Posterior cingulate gyrus (tissue), 11 donors: ENCODE measurements around the gene ZBED5.
A peak's percentile ranks its signal among the peaks of the same experiment; 100 is the strongest.

Experiments
- DNase-seq, 10 donors: peaks; one replicate each; pipeline versions ENCODE4 v3.0.0 to v3.0.0-alpha.2; 2020 to 2021; ENCODE audit warnings: mixed read lengths in 3 of 10
- intact Hi-C: fragments of 100-400 bp; cut with DNase I; formaldehyde crosslinking; loops from one replicate; pipeline ENCODE4 v1.15.1; 2023

The ZBED5 gene

GRCh38 chr11:10881892-10882291 lies 24.0 kb upstream of the ZBED5 start:
- intact Hi-C loops: no loop called here

GRCh38 chr11:10878408-10879214 lies 20.8 kb upstream of the ZBED5 start:
- intact Hi-C loops: no loop called here
- DNase-seq: no peak

More at GRCh38 chr11:10881892-10882291, 24.0 kb upstream of the ZBED5 start:
- no peak for DNase-seq

- DNase-seq: no peak
- intact Hi-C loops: no loop called here
Observed at GRCh38 chr11:10876158-10876557, 18.3 kb upstream of the ZBED5 start.

- intact Hi-C loops: no loop called here
Observed at GRCh38 chr11:10875430-10876021, 17.7 kb upstream of the ZBED5 start.

GRCh38 chr11:10872097-10872496 lies 14.2 kb upstream of the ZBED5 start:
- intact Hi-C loops: no loop called here

More at GRCh38 chr11:10875430-10876021, 17.7 kb upstream of the ZBED5 start:
- no peak for DNase-seq

GRCh38 chr11:10868352-10868751 lies 10.5 kb upstream of the ZBED5 start:
- DNase-seq: no peak
- intact Hi-C loops: no loop called here

More at GRCh38 chr11:10872097-10872496, 14.2 kb upstream of the ZBED5 start:
- DNase-seq: no peak

GRCh38 chr11:10866893-10867331 lies 9.1 kb upstream of the ZBED5 start:
- DNase-seq: no peak
- intact Hi-C loops: no loop called here

- DNase-seq: no peak
- intact Hi-C loops: no loop called here
Observed at GRCh38 chr11:10865837-10866270, 8.0 kb upstream of the ZBED5 start.

- intact Hi-C loops: no loop called here
Observed at GRCh38 chr11:10864688-10865087, 6.8 kb upstream of the ZBED5 start.

GRCh38 chr11:10862446-10862845 lies 4.6 kb upstream of the ZBED5 start:
- intact Hi-C loops: no loop called here
- DNase-seq: no peak

More at GRCh38 chr11:10864688-10865087, 6.8 kb upstream of the ZBED5 start:
- no peak for DNase-seq

GRCh38 chr11:10861799-10862198 lies 3.9 kb upstream of the ZBED5 start:
- intact Hi-C loops: no loop called here

GRCh38 chr11:10861047-10861446 lies 3.2 kb upstream of the ZBED5 start:
- DNase-seq: no peak
- intact Hi-C loops: no loop called here

More at GRCh38 chr11:10861799-10862198, 3.9 kb upstream of the ZBED5 start:
- DNase-seq: no peak

GRCh38 chr11:10858439-10859325 lies 829 bp upstream of the ZBED5 start:
- peak; percentile 58 to 95 (median 74) for DNase-seq
- intact Hi-C loops: loop anchor here (5.0 kb wide), 1 partner anchor 74 kb away; no protein-coding TSS in a partner anchor

GRCh38 chr11:10857459-10857708 lies 469 bp downstream of the ZBED5 start:
- intact Hi-C loops: loop anchor here (1.0 to 5.0 kb wide), 3 partner anchors 49 to 107 kb away; partner anchors contain the start of genes CTR9 and EIF4G2
- DNase-seq: peak in 4 of 10 donors; percentile 12 to 25 (median 13)

GRCh38 chr11:10856689-10857458 lies 979 bp downstream of the ZBED5 start:
- intact Hi-C loops: loop anchor here (1.0 to 5.0 kb wide), 3 partner anchors 49 to 106 kb away; partner anchors contain the start of genes CTR9 and EIF4G2
- no peak for DNase-seq

GRCh38 chr11:10855295-10855694 lies 2.6 kb downstream of the ZBED5 start:
- intact Hi-C loops: loop anchor here (5.0 kb wide), 1 partner anchor 77 kb away; no protein-coding TSS in a partner anchor
- DNase-seq: no peak

- intact Hi-C loops: no loop called here
- DNase-seq: no peak
Observed at GRCh38 chr11:10847960-10848860, 9.6 kb downstream of the ZBED5 start.

GRCh38 chr11:10846660-10847059 lies 11.2 kb downstream of the ZBED5 start:
- no peak for DNase-seq
- intact Hi-C loops: no loop called here

GRCh38 chr11:10845589-10845988 lies 12.3 kb downstream of the ZBED5 start:
- intact Hi-C loops: no loop called here
- DNase-seq: no peak
